ENCODE data around the gene E4F1.
A peak's percentile ranks its signal among the peaks of the same experiment; 100 is the strongest.

Gene E4F1

GRCh38 chr16:2207872-2208271, 15.5 kb upstream of the E4F1 start:
- DNase-seq = no peak

GRCh38 chr16:2208308-2208707, 15.1 kb upstream of the E4F1 start:
- no peak for DNase-seq

- no peak for DNase-seq
Observed at GRCh38 chr16:2208772-2209171, 14.6 kb upstream of the E4F1 start.

GRCh38 chr16:2209258-2210008, 14.0 kb upstream of the E4F1 start:
- DNase-seq = no peak

- DNase-seq = no peak
Observed at GRCh38 chr16:2210009-2210332, 13.4 kb upstream of the E4F1 start.

GRCh38 chr16:2210386-2211365, 12.7 kb upstream of the E4F1 start, which contains the start of gene BRICD5:
BRICD5 (minus strand) TSS chr16:2210863; CDS start chr16:2210833, 30 bp downstream.
- DNase-seq = no peak

GRCh38 chr16:2211923-2212347, 11.5 kb upstream of the E4F1 start:
- no peak for DNase-seq

- DNase-seq = no peak
Observed at GRCh38 chr16:2212362-2213324, 10.7 kb upstream of the E4F1 start.

- no peak for DNase-seq
Observed at GRCh38 chr16:2213817-2214718, 9.3 kb upstream of the E4F1 start.

- no peak for DNase-seq
Observed at GRCh38 chr16:2214719-2214968, 8.7 kb upstream of the E4F1 start, which contains the start of gene PGP. PGP (minus strand) TSS chr16:2214840; CDS start chr16:2214777, 63 bp downstream.

GRCh38 chr16:2216330-2216729, 7.1 kb upstream of the E4F1 start:
- no peak for DNase-seq

- peak; percentile 28 for DNase-seq
Observed at GRCh38 chr16:2223942-2224486, 623 bp downstream of the E4F1 start.

GRCh38 chr16:2226245-2226793, 2.9 kb downstream of the E4F1 start:
- no peak for DNase-seq

GRCh38 chr16:2226918-2227317, 3.5 kb downstream of the E4F1 start:
- no peak for DNase-seq

- no peak for DNase-seq
Observed at GRCh38 chr16:2228161-2228824, 4.9 kb downstream of the E4F1 start.

GRCh38 chr16:2229091-2229490, 5.7 kb downstream of the E4F1 start:
- DNase-seq = no peak

GRCh38 chr16:2229632-2230250, 6.3 kb downstream of the E4F1 start:
- no peak for DNase-seq

- DNase-seq = no peak
Observed at GRCh38 chr16:2230376-2230775, 7.0 kb downstream of the E4F1 start.

- no peak for DNase-seq
Observed at GRCh38 chr16:2231016-2231931, 7.9 kb downstream of the E4F1 start.
